PC-9 (cell line): Measurements from ENCODE around the gene LAX1. TPM values are rescaled to one million over a fixed set of nuclear protein-coding genes. Genes with fewer than 3 reads are reported as not detected.
"Not testable (repeated sequence)": the region's sequence is repeated elsewhere in the genome, so short reads cannot be mapped to it uniquely, and the experiment has no call there.

Source experiments
- BruUV-seq: library from RNA; stranded (reverse); fragments of 400-500 nt; replicated peaks from 2 replicates; lab custom pipeline; 2021; lab: Mats Ljungman, UMichigan
- CTCF ChIA-PET: fragments of 300-600 bp; sonication (Branson Sonifier 250); formaldehyde crosslinking; loops from one replicate; lab custom pipeline; 2022; ENCODE audit warnings: antibody characterized with exemption; lab: Charles Lee
- POLR2A ChIA-PET: fragments of 300-600 bp; sonication (Branson Sonifier 250); formaldehyde crosslinking; loops from one replicate; lab custom pipeline; 2022; ENCODE audit warnings: antibody characterized with exemption; ENCODE audit not compliant: unreplicated experiment; lab: Charles Lee
- DNase-seq, 2 experiments: peaks; one replicate each; pipeline versions ENCODE4 v3.0.0 to v3.0.0-alpha.2; 2015 to 2022; ENCODE audit warnings: mixed read lengths in 1 of 2
- H2AFZ ChIP-seq: fragments of 200-600 bp; sonication (generic); 2 replicates; pipeline ENCODE4 v1.8.1; 2017; ENCODE audit warnings: antibody characterized with exemption
- H3F3A ChIP-seq: fragments of 200-600 bp; sonication (generic); 2 replicates; pipeline ENCODE4 v1.8.1; 2017; ENCODE audit warnings: antibody characterized with exemption, mild to moderate bottlenecking, low read depth; ENCODE audit not compliant: insufficient read depth
- H3K27ac ChIP-seq: fragments of 200-600 bp; sonication (generic); 2 replicates; pipeline ENCODE4 v1.6.1; 2016; ENCODE audit warnings: mixed run types
- H3K27me3 ChIP-seq: fragments of 200-600 bp; sonication (generic); 2 replicates; pipeline ENCODE4 v1.6.1; 2016; ENCODE audit warnings: low read depth, mixed run types; ENCODE audit not compliant: insufficient read depth
- H3K36me3 ChIP-seq: fragments of 200-600 bp; sonication (generic); 2 replicates; pipeline ENCODE4 v1.6.1; 2016; ENCODE audit warnings: low read depth, mixed run types
- H3K4me1 ChIP-seq: fragments of 200-600 bp; sonication (generic); replicated peaks from 2 replicates; pipeline ENCODE4 v1.6.1; 2016; ENCODE audit warnings: mixed run types; ENCODE audit not compliant: insufficient read depth
- H3K4me2 ChIP-seq: fragments of 200-600 bp; sonication (generic); 2 replicates; pipeline ENCODE4 v1.6.1; 2017; ENCODE audit warnings: mixed run types
- H3K4me3 ChIP-seq: fragments of 200-600 bp; sonication (generic); 2 replicates; pipeline ENCODE4 v1.6.1; 2016; ENCODE audit warnings: mixed run types
- H3K79me2 ChIP-seq: fragments of 200-600 bp; sonication (generic); 2 replicates; pipeline ENCODE4 v1.6.1; 2017; ENCODE audit warnings: low read depth, mixed run types
- H3K9me2 ChIP-seq: fragments of 200-600 bp; sonication (generic); 2 replicates; pipeline ENCODE4 v1.8.1; 2017; ENCODE audit warnings: mild to moderate bottlenecking; ENCODE audit not compliant: insufficient read depth
- H3K9me3 ChIP-seq: fragments of 200-600 bp; sonication (generic); 2 replicates; pipeline ENCODE4 v1.8.1; 2016; ENCODE audit warnings: low read depth; ENCODE audit not compliant: insufficient read depth
- H4K20me1 ChIP-seq: fragments of 200-600 bp; sonication (generic); 2 replicates; pipeline ENCODE4 v1.8.1; 2017; ENCODE audit not compliant: insufficient read depth
- CTCF ChIP-seq: fragments of 200-600 bp; sonication (generic); conservative IDR thresholded peaks from 2 replicates; pipeline ENCODE4 v1.6.1; 2017; ENCODE audit warnings: mixed run types, antibody characterized with exemption, mild to moderate bottlenecking, moderate library complexity
- EZH2 ChIP-seq: fragments of 200-600 bp; sonication (generic); IDR thresholded peaks from 2 replicates; pipeline ENCODE4 v1.8.0; 2017; ENCODE audit warnings: antibody characterized with exemption, low read depth
- intact Hi-C: fragments of 100-400 bp; cut with micrococcal nuclease; formaldehyde crosslinking; loops from one replicate; pipeline ENCODE4 v1.10.0; 2022; ENCODE audit not compliant: unreplicated experiment
- total RNA-seq: library from RNA; stranded (reverse); gene quantifications from 2 replicates; pipeline ENCODE4 v1.2.3, GENCODE V29; 2021

Gene LAX1
- total RNA-seq, 1 experiment from 2014 or later = not detected

GRCh38 chr1:203746281-203746680, 18.7 kb upstream of the LAX1 start:
- Histone ChIP-seq H3K79me2 (no peaks in the 10 kb centered on the region), H3F3A (peaks cover 3% of the 10 kb centered on the region; the same call in 1 of the 2 replicates), H3K36me3 (no peaks in the 10 kb centered on the region), H3K9me3 (no peaks in the 10 kb centered on the region), H3K27ac (no peak overlapping the region), H3K27me3 (no peaks in the 10 kb centered on the region), H3K4me3 (no peak overlapping the region), H3K9me2 (no peaks in the 10 kb centered on the region), H2AFZ (no peak overlapping the region), H3K4me2 (no peak overlapping the region), H4K20me1 (no peaks in the 10 kb centered on the region), H3K4me1 (no peaks in the 10 kb centered on the region)
- TF ChIP-seq CTCF (no peak), EZH2 (no peak)
- ChIA-PET CTCF (interaction anchor here (0.7 kb wide), 1 partner anchor 496 kb away, joined by 4 read pairs; no protein-coding TSS in a partner anchor), POLR2A (no interaction called here)
- BruUV-seq = no TSS peak
- no peak for DNase-seq
- intact Hi-C loops = no loop called here

- intact Hi-C loops = no loop called here
- Histone ChIP-seq H3F3A (no peaks in the 10 kb centered on the region; the same call in 1 of the 2 replicates), H3K36me3 (no peaks in the 10 kb centered on the region), H3K27me3 (no peaks in the 10 kb centered on the region), H3K4me2 (no peak overlapping the region), H3K9me2 (no peaks in the 10 kb centered on the region), H3K9me3 (no peaks in the 10 kb centered on the region), H3K4me1 (peaks cover 3% of the 10 kb centered on the region), H3K27ac (no peak overlapping the region), H2AFZ (no peak overlapping the region), H4K20me1 (no peaks in the 10 kb centered on the region), H3K79me2 (no peaks in the 10 kb centered on the region), H3K4me3 (no peak overlapping the region)
- ChIA-PET POLR2A (no interaction called here), CTCF (no interaction called here)
- TF ChIP-seq CTCF (no peak), EZH2 (no peak)
- no peak for DNase-seq
- no TSS peak for BruUV-seq
These were observed 13.9 kb upstream of the LAX1 start for GRCh38 chr1:203751051-203751450.

GRCh38 chr1:203751618-203752361, 13.2 kb upstream of the LAX1 start:
- H3K4me2 ChIP-seq, H3K9me2 ChIP-seq, DNase-seq, H3K36me3 ChIP-seq, intact Hi-C loops, H2AFZ ChIP-seq, H3K4me3 ChIP-seq, H3F3A ChIP-seq, H3K27me3 ChIP-seq, H3K9me3 ChIP-seq, H4K20me1 ChIP-seq, H3K27ac ChIP-seq, H3K79me2 ChIP-seq, BruUV-seq: not testable (repeated sequence)
- ChIA-PET POLR2A (interaction anchor here (0.6 kb wide), 1 partner anchor 10 kb away, joined by 6 read pairs; no protein-coding TSS in a partner anchor), CTCF (interaction anchor here (0.6 to 0.7 kb wide), 2 partner anchors 408 to 687 kb away, joined by 9 to 14 read pairs; no protein-coding TSS in a partner anchor)
- H3K4me1 ChIP-seq = peaks cover 11% of the 10 kb centered on the region
